Measurements from ENCODE around the gene C19orf73. TPM values are rescaled to one million over a fixed set of nuclear protein-coding genes. Genes with fewer than 3 reads are reported as not detected.

C19orf73 gene
- total and polyA plus RNA-seq, 9 of the 15 experiments (the other 6 are each of a cell fraction or from before 2014, with no cell fraction given) = 0.08 to 7.4 (median 1.4) TPM

- TF ChIP-seq RBM17 (IDR thresholded peaks at IDR 0.05; ENCODE audit: borderline replicate concordance, low read depth, low read length) = no peak
- no peak for TF ChIP-seq EZH2 (IDR thresholded peaks at IDR 0.05; ENCODE audit: borderline replicate concordance, low read depth, low read length)
- no peak for TF ChIP-seq ETV5 (CRISPR knock-in tag; IDR thresholded peaks at IDR 0.05; ENCODE audit: low read depth)
- no peak for TF ChIP-seq SMARCA5 (IDR thresholded peaks at IDR 0.05)
- no peak for TF ChIP-seq CLOCK (CRISPR knock-in tag; IDR thresholded peaks at IDR 0.05; ENCODE audit: borderline replicate concordance)
- TF ChIP-seq ZSCAN29 (IDR thresholded peaks at IDR 0.05) = no peak
- no peak for TF ChIP-seq TARDBP (IDR thresholded peaks at IDR 0.05)
- no peak for TF ChIP-seq FOS (IDR thresholded peaks at IDR 0.05; ENCODE audit: extremely low read depth, insufficient read length)
- TF ChIP-seq CBX3 (IDR thresholded peaks at IDR 0.05; ENCODE audit: borderline replicate concordance in 1 of 2, low read length in 2 of 2) = no peak; a peak in 1 of 3 replicates
- TF ChIP-seq, protein P1, sequence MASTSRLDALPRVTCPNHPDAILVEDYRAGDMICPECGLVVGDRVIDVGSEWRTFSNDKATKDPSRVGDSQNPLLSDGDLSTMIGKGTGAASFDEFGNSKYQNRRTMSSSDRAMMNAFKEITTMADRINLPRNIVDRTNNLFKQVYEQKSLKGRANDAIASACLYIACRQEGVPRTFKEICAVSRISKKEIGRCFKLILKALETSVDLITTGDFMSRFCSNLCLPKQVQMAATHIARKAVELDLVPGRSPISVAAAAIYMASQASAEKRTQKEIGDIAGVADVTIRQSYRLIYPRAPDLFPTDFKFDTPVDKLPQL (IDR thresholded peaks at IDR 0.05; ENCODE audit: extremely low read depth, insufficient read length) = no peak
- TF ChIP-seq, protein P2, sequence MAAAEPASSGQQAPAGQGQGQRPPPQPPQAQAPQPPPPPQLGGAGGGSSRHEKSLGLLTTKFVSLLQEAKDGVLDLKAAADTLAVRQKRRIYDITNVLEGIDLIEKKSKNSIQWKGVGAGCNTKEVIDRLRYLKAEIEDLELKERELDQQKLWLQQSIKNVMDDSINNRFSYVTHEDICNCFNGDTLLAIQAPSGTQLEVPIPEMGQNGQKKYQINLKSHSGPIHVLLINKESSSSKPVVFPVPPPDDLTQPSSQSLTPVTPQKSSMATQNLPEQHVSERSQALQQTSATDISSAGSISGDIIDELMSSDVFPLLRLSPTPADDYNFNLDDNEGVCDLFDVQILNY (CRISPR knock-in tag; IDR thresholded peaks at IDR 0.05) = peak; percentile 66
- no peak for TF ChIP-seq FIP1L1 (IDR thresholded peaks at IDR 0.05; ENCODE audit: low read depth, low read length, poor library complexity, severe bottlenecking)
- no peak for TF ChIP-seq ZNF764 (CRISPR knock-in tag; IDR thresholded peaks at IDR 0.05; ENCODE audit: low read depth)
- TF ChIP-seq ZNF384 (IDR thresholded peaks at IDR 0.05; ENCODE audit: low read depth, low read length) = no peak
- TF ChIP-seq ILF3 (IDR thresholded peaks at IDR 0.05; ENCODE audit: borderline replicate concordance) = no peak
- TF ChIP-seq SLC30A9 (CRISPR knock-in tag; IDR thresholded peaks at IDR 0.05) = no peak
- no peak for TF ChIP-seq PTTG1 (tag; IDR thresholded peaks at IDR 0.05; ENCODE audit: low read depth)
- TF ChIP-seq E4F1 (CRISPR knock-in tag; IDR thresholded peaks at IDR 0.05; ENCODE audit: borderline replicate concordance) = no peak
- peak; percentile 75; the same call in 1 of the 2 replicates for TF ChIP-seq OTX1 (CRISPR knock-in tag; IDR thresholded peaks at IDR 0.05)
- TF ChIP-seq, protein P3, sequence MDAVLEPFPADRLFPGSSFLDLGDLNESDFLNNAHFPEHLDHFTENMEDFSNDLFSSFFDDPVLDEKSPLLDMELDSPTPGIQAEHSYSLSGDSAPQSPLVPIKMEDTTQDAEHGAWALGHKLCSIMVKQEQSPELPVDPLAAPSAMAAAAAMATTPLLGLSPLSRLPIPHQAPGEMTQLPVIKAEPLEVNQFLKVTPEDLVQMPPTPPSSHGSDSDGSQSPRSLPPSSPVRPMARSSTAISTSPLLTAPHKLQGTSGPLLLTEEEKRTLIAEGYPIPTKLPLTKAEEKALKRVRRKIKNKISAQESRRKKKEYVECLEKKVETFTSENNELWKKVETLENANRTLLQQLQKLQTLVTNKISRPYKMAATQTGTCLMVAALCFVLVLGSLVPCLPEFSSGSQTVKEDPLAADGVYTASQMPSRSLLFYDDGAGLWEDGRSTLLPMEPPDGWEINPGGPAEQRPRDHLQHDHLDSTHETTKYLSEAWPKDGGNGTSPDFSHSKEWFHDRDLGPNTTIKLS (IDR thresholded peaks at IDR 0.05; ENCODE audit: borderline replicate concordance, low read depth) = peak; percentile 83
Observed at GRCh38 chr19:49085020-49085867, 33.7 kb downstream of the C19orf73 start, which contains the start of gene SNRNP70 (continued).

Measured in K562 (cell line).